Measurements from ENCODE around the gene DYNLT2B. TPM values are rescaled to one million over a fixed set of nuclear protein-coding genes. Genes with fewer than 3 reads are reported as not detected.

DYNLT2B gene
- polyA plus RNA-seq, 3 donors, result 2.5 to 3.0 (median 2.7) TPM

DNA sequence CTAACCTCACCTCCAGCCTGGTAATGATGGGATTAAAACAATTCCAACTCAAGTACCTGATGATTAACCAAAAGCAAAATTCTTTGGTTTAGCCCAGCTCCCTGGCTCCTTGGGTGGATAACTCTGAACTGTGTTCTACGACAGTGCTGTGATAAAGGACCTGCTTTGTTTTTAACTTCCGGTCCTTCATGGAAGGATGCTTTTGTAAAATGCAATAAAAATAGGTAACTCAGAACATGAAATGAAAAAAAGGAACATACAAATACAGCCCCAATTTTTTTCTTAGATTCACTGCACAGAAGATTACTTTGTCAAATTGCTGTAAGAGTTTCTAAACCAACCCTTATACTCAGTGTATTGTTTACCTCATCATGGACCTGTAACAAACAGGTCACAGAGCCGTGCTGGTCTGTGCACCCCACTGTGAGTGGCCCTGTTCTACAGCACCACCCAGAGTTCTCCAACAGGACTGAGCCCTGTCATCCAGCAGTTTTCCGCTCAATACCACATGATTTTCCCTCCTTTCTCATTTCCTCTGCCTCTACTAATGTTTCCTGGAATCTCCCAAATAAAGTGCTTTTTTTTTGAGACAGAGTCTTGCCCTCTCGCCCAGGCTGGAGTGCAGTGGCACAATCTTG is 25.6 kb downstream of the DYNLT2B start:
- H3K27ac Mint-ChIP-seq, result peak overlapping the region in 2 of 7 donors; percentile 26 to 39
- H3K36me3 Mint-ChIP-seq, result no peaks in the 10 kb centered on the region
- H3K4me3 Mint-ChIP-seq, result no peak overlapping the region
- no peaks in the 10 kb centered on the region for H3K36me3 ChIP-seq (replicated peaks in 1 of 2; ENCODE audit: control insufficient read depth in 1 of 2, insufficient read depth in 2 of 2, low read length in 2 of 2)
- no peak overlapping the region for H2AFZ ChIP-seq (ENCODE audit: insufficient read depth, low read depth, low read length, poor library complexity, severe bottlenecking)
- no peaks in the 10 kb centered on the region for H3K9me3 ChIP-seq (replicated peaks in 1 of 2; ENCODE audit: control insufficient read depth in 1 of 2, insufficient read depth in 1 of 2, low read length in 2 of 2)
- TF ChIP-seq, protein P1, sequence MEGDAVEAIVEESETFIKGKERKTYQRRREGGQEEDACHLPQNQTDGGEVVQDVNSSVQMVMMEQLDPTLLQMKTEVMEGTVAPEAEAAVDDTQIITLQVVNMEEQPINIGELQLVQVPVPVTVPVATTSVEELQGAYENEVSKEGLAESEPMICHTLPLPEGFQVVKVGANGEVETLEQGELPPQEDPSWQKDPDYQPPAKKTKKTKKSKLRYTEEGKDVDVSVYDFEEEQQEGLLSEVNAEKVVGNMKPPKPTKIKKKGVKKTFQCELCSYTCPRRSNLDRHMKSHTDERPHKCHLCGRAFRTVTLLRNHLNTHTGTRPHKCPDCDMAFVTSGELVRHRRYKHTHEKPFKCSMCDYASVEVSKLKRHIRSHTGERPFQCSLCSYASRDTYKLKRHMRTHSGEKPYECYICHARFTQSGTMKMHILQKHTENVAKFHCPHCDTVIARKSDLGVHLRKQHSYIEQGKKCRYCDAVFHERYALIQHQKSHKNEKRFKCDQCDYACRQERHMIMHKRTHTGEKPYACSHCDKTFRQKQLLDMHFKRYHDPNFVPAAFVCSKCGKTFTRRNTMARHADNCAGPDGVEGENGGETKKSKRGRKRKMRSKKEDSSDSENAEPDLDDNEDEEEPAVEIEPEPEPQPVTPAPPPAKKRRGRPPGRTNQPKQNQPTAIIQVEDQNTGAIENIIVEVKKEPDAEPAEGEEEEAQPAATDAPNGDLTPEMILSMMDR (IDR thresholded peaks at IDR 0.05), result no peak
- H3K9ac ChIP-seq (ENCODE audit: insufficient read depth, low read length, poor library complexity, severe bottlenecking), result no peak overlapping the region
- DNase-seq, result no peak
- peaks cover 0 to 2% (median 2%) of the 10 kb centered on the region in 3 donors for H3K27me3 Mint-ChIP-seq (ENCODE audit: low read depth in 3 of 3)
- peaks cover 6 to 7% of the 10 kb centered on the region in 2 donors for H3K4me1 ChIP-seq (ENCODE audit: control insufficient read depth in 1 of 2, insufficient read depth in 2 of 2, low read length in 2 of 2)
- peaks cover 5% of the 10 kb centered on the region for H3K79me2 ChIP-seq (ENCODE audit: insufficient read depth, low read length)
- no peak overlapping the region for H3K27ac ChIP-seq (ENCODE audit: low read depth in 1 of 2, low read length in 2 of 2)
- no peaks in the 10 kb centered on the region for H4K20me1 ChIP-seq (ENCODE audit: insufficient read depth, low read length)
- intact Hi-C loops (cut with micrococcal nuclease), result no loop called here
- peaks cover 1% of the 10 kb centered on the region for H3K4me1 Mint-ChIP-seq
- no peaks in the 10 kb centered on the region for H3K9me3 Mint-ChIP-seq
- no peak overlapping the region for H3K4me2 ChIP-seq (replicated peaks; ENCODE audit: extremely low read depth, low read length, poor library complexity, severe bottlenecking)
- no peak overlapping the region for H3K4me3 ChIP-seq (replicated peaks in 1 of 3; ENCODE audit: low read depth in 2 of 3, low read length in 3 of 3)
- WGBS (ENCODE audit: insufficient coverage), result 83% methylated on average over 2 of the region's 5 CpGs
- H3K27me3 ChIP-seq (ENCODE audit: control insufficient read depth in 2 of 2, insufficient read depth in 2 of 2, low read length in 2 of 2), result no peaks in the 10 kb centered on the region

DNA sequence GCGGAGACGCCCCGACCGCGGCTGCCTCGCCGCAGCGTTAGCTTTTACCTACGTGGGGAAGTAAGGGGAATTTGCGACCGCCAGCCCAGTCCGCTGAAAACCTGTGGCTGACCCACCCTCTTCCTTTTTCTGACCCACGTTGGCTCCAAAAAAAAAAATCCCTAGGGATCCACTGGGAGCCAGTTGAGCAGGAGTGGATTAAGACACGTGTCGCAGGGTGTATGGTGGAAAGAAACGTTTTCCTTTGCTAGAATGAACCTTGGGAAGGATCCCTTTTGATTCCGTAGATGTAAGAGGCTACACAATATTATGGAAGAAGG is 29.9 kb downstream of the DYNLT2B start:
- Histone ChIP-seq H3K27ac (ENCODE audit: low read depth in 1 of 2, low read length in 2 of 2) (peak overlapping the region; percentile 95 to 99), H3K36me3 (replicated peaks in 1 of 2; ENCODE audit: control insufficient read depth in 1 of 2, insufficient read depth in 2 of 2, low read length in 2 of 2) (peaks cover 0 to under 1% of the 10 kb centered on the region in 2 donors), H3K9me3 (replicated peaks in 1 of 2; ENCODE audit: control insufficient read depth in 1 of 2, insufficient read depth in 1 of 2, low read length in 2 of 2) (no peaks in the 10 kb centered on the region), H2AFZ (ENCODE audit: insufficient read depth, low read depth, low read length, poor library complexity, severe bottlenecking) (peak overlapping the region; percentile 90), H3K4me1 (ENCODE audit: control insufficient read depth in 1 of 2, insufficient read depth in 2 of 2, low read length in 2 of 2) (peaks cover 30 to 37% of the 10 kb centered on the region in 2 donors), H4K20me1 (ENCODE audit: insufficient read depth, low read length) (peaks cover 22% of the 10 kb centered on the region), H3K79me2 (ENCODE audit: insufficient read depth, low read length) (peaks cover 48% of the 10 kb centered on the region), H3K27me3 (ENCODE audit: control insufficient read depth in 2 of 2, insufficient read depth in 2 of 2, low read length in 2 of 2) (no peaks in the 10 kb centered on the region), H3K4me2 (replicated peaks; ENCODE audit: extremely low read depth, low read length, poor library complexity, severe bottlenecking) (peak overlapping the region; percentile 93), H3K4me3 (replicated peaks in 1 of 3; ENCODE audit: low read depth in 2 of 3, low read length in 3 of 3) (peak overlapping the region; percentile 60 to 90 (median 68)), H3K9ac (ENCODE audit: insufficient read depth, low read length, poor library complexity, severe bottlenecking) (peak overlapping the region; percentile 91)
- Mint-ChIP-seq H3K27ac (peak overlapping the region; percentile 60 to 100 (median 99)), H3K27me3 (ENCODE audit: low read depth in 3 of 3) (peaks cover 0 to 4% (median 2%) of the 10 kb centered on the region in 3 donors), H3K9me3 (no peaks in the 10 kb centered on the region), H3K4me3 (peak overlapping the region; percentile 100), H3K36me3 (peaks cover 0 to 2% of the 10 kb centered on the region in 2 donors), H3K4me1 (peaks cover 34% of the 10 kb centered on the region)
- intact Hi-C loops (cut with micrococcal nuclease), result no loop called here
- TF ChIP-seq, protein P1 (IDR thresholded peaks at IDR 0.05), result no peak
- no CpG with 5 or more reads among the region's 17 CpGs for WGBS (ENCODE audit: insufficient coverage)
- peak in 1 of 3 donors; percentile 13 for DNase-seq
